ENCODE data around the gene PIF1. TPM values are rescaled to one million over a fixed set of nuclear protein-coding genes. Genes with fewer than 3 reads are reported as not detected.
A peak's percentile ranks its signal among the peaks of the same experiment; 100 is the strongest.

The PIF1 gene
- total and polyA plus RNA-seq, 2 of the 4 experiments (the other 2 are of a cell fraction), result 3.9 to 19.9 TPM

DNA sequence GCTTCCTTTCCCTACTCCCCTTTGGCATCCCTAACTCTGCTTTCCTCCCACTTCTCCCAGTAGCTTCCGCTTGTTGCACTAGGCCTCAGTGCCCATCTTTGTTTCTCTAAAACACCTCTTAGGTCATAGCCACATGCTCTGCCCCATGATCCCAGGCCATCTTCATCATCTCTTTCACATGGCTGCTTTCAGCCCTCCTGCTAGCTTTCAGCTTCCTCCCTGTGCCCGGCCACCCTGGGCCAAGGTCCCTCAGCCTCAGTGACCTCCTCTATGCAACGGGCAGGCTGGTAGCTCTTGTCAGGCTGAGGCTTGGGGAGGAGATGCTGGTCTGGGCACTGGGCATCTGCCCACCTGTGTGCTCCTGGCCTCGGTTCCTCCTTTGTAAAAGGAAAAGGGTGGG is 18.5 kb upstream of the PIF1 start:
- no TSS peak for BruUV-seq (replicated peaks)
- no peaks in the 10 kb centered on the region for H3K9me3 ChIP-seq (ENCODE audit: control insufficient read depth, insufficient read depth, low read length)
- no peak for TF ChIP-seq CEBPB (IDR thresholded peaks at IDR 0.05; ENCODE audit: low read depth, low read length)
- no peak for TF ChIP-seq SMC3 (IDR thresholded peaks at IDR 0.05; ENCODE audit: low read depth, low read length)
- TF ChIP-seq USF2 (IDR thresholded peaks at IDR 0.05; ENCODE audit: low read depth, low read length), result no peak
- TF ChIP-seq CHD1 (IDR thresholded peaks at IDR 0.05; ENCODE audit: low read depth, low read length), result no peak
- no peak for TF ChIP-seq MAZ (IDR thresholded peaks at IDR 0.05; ENCODE audit: borderline replicate concordance, low read depth, low read length)
- TF ChIP-seq FOS (IDR thresholded peaks at IDR 0.05; ENCODE audit: low read depth, low read length), result no peak
- no peak for TF ChIP-seq RFX5 (IDR thresholded peaks at IDR 0.05; ENCODE audit: low read depth, low read length)
- no peak for TF ChIP-seq RCOR1 (IDR thresholded peaks at IDR 0.05; ENCODE audit: insufficient replicate concordance, low read length)
- no peak for TF ChIP-seq CTCF (conservative IDR thresholded peaks at IDR 0.05; ENCODE audit: low read depth, low read length)
- TF ChIP-seq ELK1 (IDR thresholded peaks at IDR 0.05; ENCODE audit: borderline replicate concordance, low read depth, low read length), result no peak
- TF ChIP-seq MAFK (IDR thresholded peaks at IDR 0.05; ENCODE audit: low read depth, low read length), result no peak
- H2AFZ ChIP-seq (replicated peaks; ENCODE audit: low read length, poor library complexity), result peak overlapping the region; percentile 24
- H3K18ac ChIP-seq (ENCODE audit: low read depth, low read length), result 0 out of 2 replicates have a peak overlapping the region, but pooled peaks have one; percentile 22
- in situ Hi-C loops (cut with MboI; ENCODE audit: low sequenced_read_pairs), result loop anchor here (5.0 kb wide), 1 partner anchor 63 kb away; no protein-coding TSS in a partner anchor
- H4K20me1 ChIP-seq (ENCODE audit: insufficient read depth, low read length), result peaks cover 68% of the 10 kb centered on the region
- H2AK5ac ChIP-seq (ENCODE audit: low read depth, low read length), result peak overlapping the region; percentile 55; the same call in 1 of the 2 replicates
- H4K91ac ChIP-seq (ENCODE audit: insufficient read depth, low read depth, low read length), result 0 out of 2 replicates have a peak overlapping the region, but pooled peaks have one; percentile 22
- WGBS, 2 experiments (ENCODE audit: extremely low coverage in 2 of 2, insufficient read length in 1 of 2), result 71% methylated on average over 1 of the region's 4 CpGs; no CpG with 5 or more reads in 1 of the 2 experiments
- H3K4ac ChIP-seq (ENCODE audit: low read depth, low read length), result peak overlapping the region; percentile 50
- peak overlapping the region in 1 of 2 experiments; percentile 9; a peak in 1 of 4 replicates for H4K8ac ChIP-seq (ENCODE audit: low read depth in 2 of 2, low read length in 2 of 2)
- peaks cover 4 to 73% of the 10 kb centered on the region in 2 experiments; a peak in 2 of 4 replicates for H3K79me1 ChIP-seq (ENCODE audit: low read depth in 1 of 2, low read length in 2 of 2)
- ChIA-PET POLR2A (ENCODE audit: unreplicated experiment) (no interaction called here), CTCF (interaction anchor here (0.7 kb wide), 1 partner anchor 18 kb away, joined by 3 read pairs; no protein-coding TSS in a partner anchor)
- H4K5ac ChIP-seq (ENCODE audit: low read depth, low read length), result no peak overlapping the region
- H2BK15ac ChIP-seq (ENCODE audit: low read depth, low read length), result no peak overlapping the region
- DNase-seq (no peak), ATAC-seq (ENCODE audit: low read depth) (no peak)
- peak overlapping the region; percentile 62 for H3K9ac ChIP-seq (ENCODE audit: low read depth, low read length)
- dilution Hi-C loops (cut with HindIII; ENCODE audit: low sequenced_read_pairs, unreplicated experiment), result no loop called here
- peaks cover 39% of the 10 kb centered on the region for H3K9me1 ChIP-seq (ENCODE audit: insufficient read depth, low read length)
- intact Hi-C loops (cut with micrococcal nuclease), result loop anchor here (5.0 kb wide), 2 partner anchors 143 to 183 kb away; partner anchors contain the start of genes MTFMT and SPG21
- peak overlapping the region; percentile 44 for H2AK9ac ChIP-seq (replicated peaks; ENCODE audit: low read depth, low read length, poor library complexity)
- no peaks in the 10 kb centered on the region for H3K27me3 ChIP-seq (ENCODE audit: control insufficient read depth, insufficient read depth, low read length)
- H3K56ac ChIP-seq (ENCODE audit: extremely low read depth, insufficient read depth, low read length), result no peak overlapping the region
- peak overlapping the region; percentile 14; the same call in 1 of the 2 replicates for H2BK120ac ChIP-seq (ENCODE audit: low read depth, low read length)
- peak overlapping the region; percentile 57 for H2BK5ac ChIP-seq (ENCODE audit: low read depth, low read length, poor library complexity, severe bottlenecking)
- H2BK20ac ChIP-seq (ENCODE audit: low read depth, low read length), result no peak overlapping the region
- H3K4me1 ChIP-seq (ENCODE audit: control insufficient read depth, insufficient read depth, low read length), result peaks cover 30% of the 10 kb centered on the region
- peaks cover 16% of the 10 kb centered on the region; the same call in 1 of the 2 replicates for H3K36me3 ChIP-seq (ENCODE audit: control insufficient read depth, insufficient read depth, low read length)
- peak overlapping the region; percentile 92 for H3K4me2 ChIP-seq (ENCODE audit: low read depth, low read length)
- H3K4me3 ChIP-seq (ENCODE audit: insufficient read depth, low read depth, low read length), result peak overlapping the region; percentile 83
- peak overlapping the region; percentile 78 for H3K14ac ChIP-seq (replicated peaks; ENCODE audit: low read depth, low read length)
- H3K27ac ChIP-seq (ENCODE audit: insufficient read depth, low read length), result peak overlapping the region; percentile 74
- peak overlapping the region; percentile 87 for H3K23ac ChIP-seq (ENCODE audit: low read depth, low read length)

All from IMR-90 (cell line).